Measurements from ENCODE around the gene OTUB2. TPM values are rescaled to one million over a fixed set of nuclear protein-coding genes. Genes with fewer than 3 reads are reported as not detected.

Gene OTUB2
- polyA plus RNA-seq, 1 of the 3 experiments (the other 2 are of a cell fraction) = 1.4 TPM

GRCh38 chr14:94000267-94000666, 25.9 kb upstream of the OTUB2 start:
- Histone ChIP-seq H3K27me3 (ENCODE audit: insufficient read depth) (no peaks in the 10 kb centered on the region), H3K4me3 (ENCODE audit: low read depth in 2 of 2, low read length in 1 of 2) (no peak overlapping the region), H3K9me2 (no peaks in the 10 kb centered on the region), H3K79me2 (ENCODE audit: insufficient read depth) (no peaks in the 10 kb centered on the region), H3F3A (replicated peaks; ENCODE audit: insufficient read depth) (peaks cover 2% of the 10 kb centered on the region), H3K36me3 (replicated peaks in 1 of 2; ENCODE audit: control insufficient read depth in 1 of 2, insufficient read depth in 2 of 2, low read length in 1 of 2) (no peaks in the 10 kb centered on the region), H3K4me1 (ENCODE audit: control insufficient read depth in 1 of 2, insufficient read depth in 2 of 2, low read depth in 1 of 2, low read length in 1 of 2) (peaks cover 4 to 5% of the 10 kb centered on the region in 2 experiments; a peak in 3 of 4 replicates), H3K4me2 (no peak overlapping the region), H4K20me1 (ENCODE audit: insufficient read depth) (no peaks in the 10 kb centered on the region), H2AFZ (ENCODE audit: low read depth) (no peak overlapping the region), H3K9ac (no peak overlapping the region), H3K9me3 (no peaks in the 10 kb centered on the region), H3K27ac (ENCODE audit: low read depth in 2 of 2, low read length in 1 of 2) (no peak overlapping the region)
- DNase-seq = no peak
- 70% methylated on average over 5 of the region's 6 CpGs for WGBS (ENCODE audit: low lambda C conversion rate)
- CTCF ChIA-PET = interaction anchor here (1.2 to 11.9 kb wide), 10 partner anchors 8 to 345 kb away, joined by 4 to 219 read pairs (median 6); no protein-coding TSS in a partner anchor
- TF ChIP-seq CHD2 (IDR thresholded peaks at IDR 0.05; ENCODE audit: low read length, partially characterized antibody) (no peak), IRF3 (IDR thresholded peaks at IDR 0.05; ENCODE audit: low read depth, low read length) (no peak), NRF1 (IDR thresholded peaks at IDR 0.05; ENCODE audit: low read depth, low read length) (no peak), POLR2AphosphoS5 (IDR thresholded peaks at IDR 0.05; ENCODE audit: low read depth, low read length) (no peak), ELF1 (IDR thresholded peaks at IDR 0.05) (no peak), CTCF (IDR thresholded peaks at IDR 0.05) (no peak), MXI1 (IDR thresholded peaks at IDR 0.05; ENCODE audit: low read depth, low read length) (no peak), TEAD4 (IDR thresholded peaks at IDR 0.05; ENCODE audit: borderline replicate concordance, insufficient read depth) (no peak), REST (IDR thresholded peaks at IDR 0.05; ENCODE audit: low read depth, low read length) (no peak), TCF12 (IDR thresholded peaks at IDR 0.05) (no peak), EZH2phosphoT487 (IDR thresholded peaks at IDR 0.05; ENCODE audit: borderline replicate concordance, low read depth) (no peak), YY1 (IDR thresholded peaks at IDR 0.05; ENCODE audit: low read depth) (no peak), FOXM1 (IDR thresholded peaks at IDR 0.05; ENCODE audit: low read depth) (no peak), RFX5 (IDR thresholded peaks at IDR 0.05; ENCODE audit: low read length) (no peak), SIN3A (IDR thresholded peaks at IDR 0.05; ENCODE audit: borderline replicate concordance, low read depth, low read length) (no peak), USF1 (IDR thresholded peaks at IDR 0.05; ENCODE audit: borderline replicate concordance, low read depth) (no peak), FOSL2 (IDR thresholded peaks at IDR 0.05; ENCODE audit: borderline replicate concordance, low read depth) (no peak)
- POLR2A ChIA-PET = no interaction called here
